OCI-LY3 (cell line): ENCODE data around the gene COX15.

ENCODE experiments used
- H2AFZ ChIP-seq: fragments of 200-600, 300-600 bp; shearing (Covaris generic); 2 replicates; pipeline ENCODE4 v1.6.0; 2014; ENCODE audit warnings: antibody characterized with exemption, low read depth, low read length
- H3K27ac ChIP-seq: fragments of 200-600, 300-600 bp; sonication (generic); 2 replicates; pipeline ENCODE4 v1.5.1; 2014; ENCODE audit warnings: mild to moderate bottlenecking, low read length, moderate library complexity, mixed read lengths
- H3K27me3 ChIP-seq: fragments of 200-600, 300-600 bp; sonication (generic); 2 replicates; pipeline ENCODE4 v1.6.1; 2014; ENCODE audit warnings: low read depth, low read length, mixed read lengths
- H3K36me3 ChIP-seq: fragments of 200-600, 300-600 bp; sonication (generic); replicated peaks from 2 replicates; pipeline ENCODE3; 2014; ENCODE audit warnings: low read depth, low read length, mixed read lengths
- H3K4me1 ChIP-seq: fragments of 300-600, 200-600 bp; sonication (generic); 2 replicates; pipeline ENCODE4 v1.6.1; 2014; ENCODE audit warnings: low read length, mixed read lengths
- H3K4me2 ChIP-seq: fragments of 200-600, 300-600 bp; sonication (generic); 2 replicates; pipeline ENCODE4 v1.6.1; 2014; ENCODE audit warnings: low read length, mixed read lengths
- H3K4me3 ChIP-seq: fragments of 300-600, 200-600 bp; sonication (generic); 2 replicates; pipeline ENCODE4 v1.5.1; 2014; ENCODE audit warnings: antibody characterized with exemption, mild to moderate bottlenecking, low read length, moderate library complexity
- H3K79me2 ChIP-seq: fragments of 300-600, 200-600 bp; shearing (Covaris generic); 2 replicates; pipeline ENCODE4 v1.6.1; 2014; ENCODE audit warnings: mild to moderate bottlenecking, low read length, mixed read lengths
- H3K9ac ChIP-seq: fragments of 300-600, 200-600 bp; shearing (Covaris generic); 2 replicates; pipeline ENCODE4 v1.6.0; 2014; ENCODE audit warnings: mild to moderate bottlenecking, low read length, moderate library complexity
- H3K9me3 ChIP-seq: fragments of 200-600, 300-600 bp; shearing (Covaris generic); 2 replicates; pipeline ENCODE4 v1.6.1; 2014; ENCODE audit warnings: low read length, mixed read lengths; ENCODE audit not compliant: insufficient read depth
- H4K20me1 ChIP-seq: fragments of 200-600, 300-600 bp; sonication (generic); 2 replicates; pipeline ENCODE4 v1.6.1; 2016; ENCODE audit warnings: low read length, mixed read lengths; ENCODE audit not compliant: insufficient read depth
- EZH2phosphoT487 ChIP-seq: fragments of 200-600 bp; shearing (Covaris generic); IDR thresholded peaks from 2 replicates; pipeline ENCODE4 v1.6.1; 2018; ENCODE audit warnings: antibody characterized with exemption, mixed run types, low read depth
- TF ChIP-seq, protein P1 (sequence below): fragments of 200-600, 300-600 bp; sonication (generic); IDR thresholded peaks from 2 replicates; pipeline ENCODE4 v1.5.1; 2014; ENCODE audit warnings: antibody characterized with exemption, low read length, low read depth

The COX15 gene

DNA sequence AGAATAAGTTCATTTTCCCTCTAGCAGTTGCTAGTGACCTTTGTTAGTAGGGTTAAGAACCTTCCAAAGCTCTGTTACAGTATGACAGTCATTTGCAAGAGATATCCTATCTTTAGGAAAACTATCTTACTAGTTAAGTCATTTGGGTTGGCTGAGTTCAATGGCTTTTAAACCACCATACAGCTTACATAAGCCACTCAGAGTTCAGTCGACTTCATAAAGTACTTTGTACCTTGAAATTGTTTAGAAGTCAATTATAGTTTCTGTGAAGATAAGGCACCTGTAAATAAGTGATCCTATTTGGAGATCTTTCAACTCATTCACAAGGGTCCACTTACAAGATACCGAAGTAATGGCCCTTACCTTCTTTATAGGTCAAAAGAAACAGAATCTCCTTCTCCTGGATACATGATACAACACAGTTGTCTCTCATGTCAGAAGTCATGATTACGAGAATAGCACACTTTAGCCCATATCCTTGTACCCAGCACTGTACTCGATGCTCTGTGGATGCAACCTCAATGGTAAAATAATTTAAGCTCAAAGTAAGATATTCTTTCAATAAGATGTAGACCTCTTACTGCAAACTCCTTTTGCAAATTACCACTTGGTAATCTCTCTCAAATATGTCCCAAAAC is 38.6 kb upstream of the COX15 start:
- Histone ChIP-seq H3K79me2 (no peaks in the 10 kb centered on the region), H3K9ac (no peak overlapping the region), H2AFZ (no peak overlapping the region), H3K27me3 (no peaks in the 10 kb centered on the region), H3K4me1 (peaks cover 9% of the 10 kb centered on the region), H3K36me3 (no peaks in the 10 kb centered on the region), H3K27ac (no peak overlapping the region), H3K9me3 (no peaks in the 10 kb centered on the region), H3K4me3 (no peak overlapping the region), H3K4me2 (no peak overlapping the region), H4K20me1 (no peaks in the 10 kb centered on the region)
- TF ChIP-seq, protein P1, sequence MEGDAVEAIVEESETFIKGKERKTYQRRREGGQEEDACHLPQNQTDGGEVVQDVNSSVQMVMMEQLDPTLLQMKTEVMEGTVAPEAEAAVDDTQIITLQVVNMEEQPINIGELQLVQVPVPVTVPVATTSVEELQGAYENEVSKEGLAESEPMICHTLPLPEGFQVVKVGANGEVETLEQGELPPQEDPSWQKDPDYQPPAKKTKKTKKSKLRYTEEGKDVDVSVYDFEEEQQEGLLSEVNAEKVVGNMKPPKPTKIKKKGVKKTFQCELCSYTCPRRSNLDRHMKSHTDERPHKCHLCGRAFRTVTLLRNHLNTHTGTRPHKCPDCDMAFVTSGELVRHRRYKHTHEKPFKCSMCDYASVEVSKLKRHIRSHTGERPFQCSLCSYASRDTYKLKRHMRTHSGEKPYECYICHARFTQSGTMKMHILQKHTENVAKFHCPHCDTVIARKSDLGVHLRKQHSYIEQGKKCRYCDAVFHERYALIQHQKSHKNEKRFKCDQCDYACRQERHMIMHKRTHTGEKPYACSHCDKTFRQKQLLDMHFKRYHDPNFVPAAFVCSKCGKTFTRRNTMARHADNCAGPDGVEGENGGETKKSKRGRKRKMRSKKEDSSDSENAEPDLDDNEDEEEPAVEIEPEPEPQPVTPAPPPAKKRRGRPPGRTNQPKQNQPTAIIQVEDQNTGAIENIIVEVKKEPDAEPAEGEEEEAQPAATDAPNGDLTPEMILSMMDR: no peak
- no peak for TF ChIP-seq EZH2phosphoT487

DNA sequence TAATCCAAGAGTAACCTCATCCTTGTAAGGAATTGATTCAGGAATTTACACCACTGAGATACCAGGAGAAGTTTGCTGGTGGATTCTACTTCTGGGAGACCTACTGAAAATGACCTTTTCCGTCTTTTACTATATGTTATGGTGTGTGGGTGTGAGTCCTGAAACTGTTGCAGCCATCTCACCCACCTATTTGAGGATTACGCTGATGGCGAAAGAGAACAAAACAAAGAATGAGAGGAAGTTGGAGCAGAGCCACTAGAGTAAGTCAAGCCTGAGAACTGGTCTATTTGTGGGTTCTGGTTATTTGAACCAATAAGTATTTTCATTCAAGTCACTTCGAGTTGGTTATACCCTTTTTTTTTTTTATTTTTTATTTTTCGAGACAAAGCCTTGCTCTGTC is 37.8 kb upstream of the COX15 start:
- Histone ChIP-seq H3K9me3 (no peaks in the 10 kb centered on the region), H3K4me2 (no peak overlapping the region), H3K27ac (no peak overlapping the region), H2AFZ (no peak overlapping the region), H3K9ac (no peak overlapping the region), H3K4me3 (no peak overlapping the region), H3K27me3 (no peaks in the 10 kb centered on the region), H4K20me1 (no peaks in the 10 kb centered on the region), H3K4me1 (peaks cover 17% of the 10 kb centered on the region), H3K79me2 (no peaks in the 10 kb centered on the region), H3K36me3 (no peaks in the 10 kb centered on the region)
- no peak for TF ChIP-seq EZH2phosphoT487
- TF ChIP-seq, protein P1: no peak

DNA sequence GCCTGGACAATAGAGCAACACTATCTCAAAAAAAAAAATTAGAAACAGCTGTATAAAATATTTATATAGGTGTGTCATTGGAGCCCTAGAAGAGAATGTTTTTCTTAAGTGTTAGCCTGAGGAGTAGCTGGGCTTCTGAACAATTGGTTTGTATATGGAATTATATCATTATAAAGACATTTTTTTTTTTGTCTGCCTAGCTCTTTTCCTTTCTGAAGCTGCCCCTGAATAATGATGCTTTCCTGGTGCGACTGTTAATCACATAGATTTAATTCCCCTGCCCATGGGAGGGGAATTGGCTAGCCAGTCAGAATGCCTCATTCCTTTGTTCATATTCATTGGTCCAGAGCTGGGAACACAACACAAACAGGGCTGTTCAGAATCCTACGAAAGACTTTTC is 36.6 kb upstream of the COX15 start:
- H3K36me3 ChIP-seq: no peaks in the 10 kb centered on the region
- H3K79me2 ChIP-seq: no peaks in the 10 kb centered on the region
- H3K4me3 ChIP-seq: no peak overlapping the region
- no peak overlapping the region for H3K27ac ChIP-seq
- peaks cover 22% of the 10 kb centered on the region for H3K4me1 ChIP-seq
- H3K27me3 ChIP-seq: no peaks in the 10 kb centered on the region
- TF ChIP-seq, protein P1: no peak
- no peak for TF ChIP-seq EZH2phosphoT487
- H4K20me1 ChIP-seq: no peaks in the 10 kb centered on the region
- no peak overlapping the region for H3K9ac ChIP-seq
- H3K4me2 ChIP-seq: no peak overlapping the region
- H2AFZ ChIP-seq: no peak overlapping the region
- H3K9me3 ChIP-seq: no peaks in the 10 kb centered on the region

DNA sequence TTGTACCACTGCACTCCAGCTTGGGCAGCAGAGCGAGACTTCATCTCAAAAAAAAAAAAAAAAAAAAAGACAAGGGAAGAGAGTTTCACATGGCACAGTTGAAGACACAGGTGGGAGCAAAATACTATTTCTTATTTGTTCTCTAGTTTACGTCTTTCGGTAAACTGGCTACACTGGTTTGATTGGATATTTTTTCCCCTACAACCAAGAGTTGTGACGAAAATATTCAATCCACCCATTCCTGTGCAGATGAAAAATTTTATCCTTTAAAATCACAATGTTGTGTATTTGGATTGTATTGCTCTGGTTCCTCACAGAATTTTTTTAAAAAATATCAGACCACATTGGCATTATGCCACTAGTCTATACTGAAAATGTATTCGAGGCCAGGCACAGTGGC is 36.0 kb upstream of the COX15 start:
- H2AFZ ChIP-seq: no peak overlapping the region
- no peak overlapping the region for H3K9ac ChIP-seq
- TF ChIP-seq EZH2phosphoT487: no peak
- TF ChIP-seq, protein P1: no peak
- H4K20me1 ChIP-seq: no peaks in the 10 kb centered on the region
- H3K36me3 ChIP-seq: no peaks in the 10 kb centered on the region
- peaks cover 22% of the 10 kb centered on the region for H3K4me1 ChIP-seq
- no peak overlapping the region for H3K27ac ChIP-seq
- no peaks in the 10 kb centered on the region for H3K27me3 ChIP-seq
- no peak overlapping the region for H3K4me3 ChIP-seq
- no peak overlapping the region for H3K4me2 ChIP-seq
- H3K9me3 ChIP-seq: no peaks in the 10 kb centered on the region
- no peaks in the 10 kb centered on the region for H3K79me2 ChIP-seq
